IMR-90 (cell line): ENCODE measurements around the gene DPPA5. TPM values are rescaled to one million over a fixed set of nuclear protein-coding genes. Genes with fewer than 3 reads are reported as not detected.

Experiments used
- ATAC-seq: fragments of 200-7000 bp; cut with Tn5 transposase; 2 replicates; pipeline ENCODE4 v1.9.1; 2020; ENCODE audit warnings: low read depth, mild to moderate bottlenecking, moderate library complexity
- Bru-seq: library from RNA; stranded (reverse); fragments of 400-500 nt; gene quantifications from one replicate; lab custom pipeline; 2021; lab: Mats Ljungman, UMichigan
- BruChase-seq, 2 experiments: library from RNA; stranded (reverse); fragments of 400-500 nt; gene quantifications; one replicate each; lab custom pipeline; 2021; lab: Mats Ljungman, UMichigan
- BruUV-seq: library from RNA; stranded (reverse); fragments of 400-500 nt; replicated peaks from 2 replicates; lab custom pipeline; 2021; lab: Mats Ljungman, UMichigan
- CTCF ChIA-PET: fragments of 300-600 bp; formaldehyde crosslinking; extraction: SDS; loops from one replicate; lab custom pipeline; 2021; ENCODE audit warnings: antibody characterized with exemption; lab: Yijun Ruan, JAX
- POLR2A ChIA-PET: fragments of 300-600 bp; sonication (Branson Sonifier 250); formaldehyde crosslinking; loops from one replicate; lab custom pipeline; 2022; ENCODE audit warnings: antibody characterized with exemption; ENCODE audit not compliant: unreplicated experiment; lab: Charles Lee
- DNase-seq: peaks from one replicate; pipeline ENCODE4 v3.0.0; 2013
- H2AFZ ChIP-seq: replicated peaks from 2 replicates; pipeline ENCODE3; 2013; ENCODE audit warnings: low read length, mild to moderate bottlenecking; ENCODE audit not compliant: poor library complexity
- H2AK5ac ChIP-seq: 2 replicates; pipeline ENCODE4 v1.6.1; 2013; ENCODE audit warnings: low read depth, low read length, inconsistent platforms
- H2AK9ac ChIP-seq: replicated peaks from 2 replicates; pipeline ENCODE3; 2013; ENCODE audit warnings: mild to moderate bottlenecking, low read depth, low read length, moderate library complexity; ENCODE audit not compliant: poor library complexity
- H2BK120ac ChIP-seq: 2 replicates; pipeline ENCODE4 v1.6.1; 2013; ENCODE audit warnings: low read depth, low read length, inconsistent platforms
- H2BK15ac ChIP-seq: 3 replicates; pipeline ENCODE4 v1.6.1; 2013; ENCODE audit warnings: low read depth, low read length, inconsistent platforms
- H2BK20ac ChIP-seq: 2 replicates; pipeline ENCODE4 v1.6.1; 2013; ENCODE audit warnings: low read depth, mild to moderate bottlenecking, inconsistent platforms, low read length, moderate library complexity
- H2BK5ac ChIP-seq: 2 replicates; pipeline ENCODE4 v1.6.1; 2013; ENCODE audit warnings: mild to moderate bottlenecking, low read depth, low read length, inconsistent platforms; ENCODE audit not compliant: poor library complexity, severe bottlenecking
- H3K14ac ChIP-seq: replicated peaks from 2 replicates; pipeline ENCODE4 v1.6.1; 2013; ENCODE audit warnings: low read depth, low read length, inconsistent platforms
- H3K18ac ChIP-seq: 2 replicates; pipeline ENCODE4 v1.6.1; 2013; ENCODE audit warnings: low read depth, low read length, control low read depth
- H3K23ac ChIP-seq: 2 replicates; pipeline ENCODE4 v1.6.1; 2013; ENCODE audit warnings: low read depth, low read length, inconsistent platforms
- H3K27ac ChIP-seq: 2 replicates; pipeline ENCODE4 v1.5.1; 2013; ENCODE audit warnings: mild to moderate bottlenecking, control low read depth, low read length; ENCODE audit not compliant: insufficient read depth
- H3K27me3 ChIP-seq: 2 replicates; pipeline ENCODE4 v1.6.1; 2013; ENCODE audit warnings: low read length; ENCODE audit not compliant: control insufficient read depth, insufficient read depth
- H3K36me3 ChIP-seq: 2 replicates; pipeline ENCODE4 v1.6.1; 2013; ENCODE audit warnings: low read length, mixed read lengths; ENCODE audit not compliant: control insufficient read depth, insufficient read depth
- H3K4ac ChIP-seq: 2 replicates; pipeline ENCODE4 v1.6.1; 2013; ENCODE audit warnings: low read depth, low read length, inconsistent platforms
- H3K4me1 ChIP-seq: 2 replicates; pipeline ENCODE4 v1.6.1; 2013; ENCODE audit warnings: low read length, mixed read lengths; ENCODE audit not compliant: control insufficient read depth, insufficient read depth
- H3K4me2 ChIP-seq: 2 replicates; pipeline ENCODE4 v1.6.1; 2013; ENCODE audit warnings: low read depth, mild to moderate bottlenecking, control low read depth, low read length, moderate library complexity
- H3K4me3 ChIP-seq: 2 replicates; pipeline ENCODE4 v1.5.1; 2013; ENCODE audit warnings: low read depth, mild to moderate bottlenecking, control low read depth, low read length, moderate library complexity; ENCODE audit not compliant: insufficient read depth
- H3K56ac ChIP-seq: 2 replicates; pipeline ENCODE4 v1.6.1; 2013; ENCODE audit warnings: low read length, inconsistent platforms; ENCODE audit not compliant: insufficient read depth; ENCODE audit errors: extremely low read depth
- H3K79me1 ChIP-seq, 2 experiments: 2 replicates each; pipeline ENCODE4 v1.6.1; 2013; ENCODE audit warnings: low read length in 2 of 2, inconsistent platforms in 1 of 2, low read depth in 1 of 2
- H3K9ac ChIP-seq: 2 replicates; pipeline ENCODE4 v1.6.1; 2013; ENCODE audit warnings: low read depth, low read length, control low read depth
- H3K9me1 ChIP-seq: 2 replicates; pipeline ENCODE4 v1.6.1; 2013; ENCODE audit warnings: low read length, inconsistent platforms; ENCODE audit not compliant: insufficient read depth
- H3K9me3 ChIP-seq: 2 replicates; pipeline ENCODE4 v1.6.1; 2013; ENCODE audit warnings: low read length; ENCODE audit not compliant: control insufficient read depth, insufficient read depth
- H4K20me1 ChIP-seq: 2 replicates; pipeline ENCODE4 v1.6.1; 2013; ENCODE audit warnings: low read length, inconsistent platforms; ENCODE audit not compliant: insufficient read depth
- H4K5ac ChIP-seq: 2 replicates; pipeline ENCODE4 v1.6.1; 2013; ENCODE audit warnings: mild to moderate bottlenecking, low read depth, low read length, control low read depth
- H4K8ac ChIP-seq, 2 experiments: 2 replicates each; pipeline ENCODE4 v1.6.1; 2013; ENCODE audit warnings: low read depth in 2 of 2, low read length in 2 of 2, control low read depth in 1 of 2, inconsistent platforms in 1 of 2
- H4K91ac ChIP-seq: 2 replicates; pipeline ENCODE4 v1.6.1; 2013; ENCODE audit warnings: low read depth, low read length, inconsistent platforms; ENCODE audit not compliant: insufficient read depth
- BHLHE40 ChIP-seq: fragments of 150-350 bp; IDR thresholded peaks from 2 replicates; pipeline ENCODE4 v1.6.1; 2016; ENCODE audit warnings: mild to moderate bottlenecking, low read depth, low read length
- CEBPB ChIP-seq: IDR thresholded peaks from 2 replicates; pipeline ENCODE4 v1.6.1; 2012; ENCODE audit warnings: low read depth, low read length, improper control_type of control experiment
- CHD1 ChIP-seq: IDR thresholded peaks from 2 replicates; pipeline ENCODE4 v1.6.1; 2012; ENCODE audit warnings: low read depth, low read length, improper control_type of control experiment
- FOS ChIP-seq: fragments of 150-350 bp; IDR thresholded peaks from 2 replicates; pipeline ENCODE4 v1.6.1; 2016; ENCODE audit warnings: low read depth, low read length
- MAFK ChIP-seq: IDR thresholded peaks from 2 replicates; pipeline ENCODE4 v1.6.1; 2012; ENCODE audit warnings: low read depth, low read length, improper control_type of control experiment
- MAZ ChIP-seq: IDR thresholded peaks from 2 replicates; pipeline ENCODE4 v1.6.1; 2012; ENCODE audit warnings: low read depth, mild to moderate bottlenecking, low read length, improper control_type of control experiment, moderate library complexity, borderline replicate concordance
- MXI1 ChIP-seq: IDR thresholded peaks from 2 replicates; pipeline ENCODE4 v1.6.1; 2012; ENCODE audit warnings: low read depth, mild to moderate bottlenecking, low read length, moderate library complexity, borderline replicate concordance
- POLR2A ChIP-seq: IDR thresholded peaks from 2 replicates; pipeline ENCODE4 v1.6.1; 2012; ENCODE audit warnings: mild to moderate bottlenecking, low read depth, low read length
- RAD21 ChIP-seq: IDR thresholded peaks from 2 replicates; pipeline ENCODE4 v1.6.1; 2012; ENCODE audit warnings: low read length, improper control_type of control experiment
- RCOR1 ChIP-seq: IDR thresholded peaks from 2 replicates; pipeline ENCODE4 v1.6.1; 2012; ENCODE audit warnings: mild to moderate bottlenecking, low read length, improper control_type of control experiment; ENCODE audit not compliant: insufficient replicate concordance
- SMC3 ChIP-seq: fragments of 150-350 bp; IDR thresholded peaks from 2 replicates; pipeline ENCODE4 v1.6.1; 2016; ENCODE audit warnings: low read depth, mild to moderate bottlenecking, antibody characterized with exemption, low read length, moderate library complexity
- WGBS, 2 experiments: methylation state at CpG; one replicate each; pipeline versions ENCODE4 v1.1.5 to v1.1.7; 2013; ENCODE audit warnings: missing lambda C conversion rate in 2 of 2; ENCODE audit not compliant: insufficient read length in 1 of 2; ENCODE audit errors: extremely low coverage in 2 of 2; 5-methylcytosine and 5-hydroxymethylcytosine counted together
- dilution Hi-C: fragments of 300-500 bp; cut with HindIII; formaldehyde crosslinking; loops from one replicate; pipeline ENCODE4 v1.14.3; 2018; ENCODE audit warnings: low sequenced_read_pairs; ENCODE audit not compliant: unreplicated experiment
- in situ Hi-C: fragments of 300-500 bp; cut with MboI; formaldehyde crosslinking; loops from 3 replicates; pipeline ENCODE4 v1.14.3; 2019; ENCODE audit warnings: low sequenced_read_pairs, inconsistent platforms, mixed read lengths
- intact Hi-C: fragments of 100-400 bp; cut with micrococcal nuclease; formaldehyde crosslinking; loops from 2 replicates; pipeline ENCODE4 v1.10.0; 2022
- long read RNA-seq: library from polyadenylated mRNA; unstranded; transcript quantifications from one replicate; pipeline ENCODE4 v2.0.0, GENCODE V29; 2021; ENCODE audit not compliant: unreplicated experiment
- polyA plus RNA-seq, 3 experiments: library from polyadenylated mRNA; depleted of rRNA; stranded (reverse); fragments of >200 nt; gene quantifications; 2 replicates each; pipeline ENCODE4 v1.2.3, GENCODE V29; 2012; ENCODE audit warnings: low replicate concordance in 1 of 3
- total RNA-seq: library from RNA; depleted of rRNA; stranded (reverse); fragments of >200 nt; gene quantifications from 2 replicates; pipeline ENCODE4 v1.2.3, GENCODE V29; 2012; rRNA removed
- TF ChIP-seq, protein P1 (sequence below): conservative IDR thresholded peaks from 2 replicates; pipeline ENCODE4 v1.5.1; 2012; ENCODE audit warnings: mild to moderate bottlenecking, low read depth, low read length, improper control_type of control experiment
- TF ChIP-seq, protein P2 (sequence below): fragments of 150-350 bp; IDR thresholded peaks from 2 replicates; pipeline ENCODE4 v1.6.1; 2017; ENCODE audit warnings: mild to moderate bottlenecking, antibody characterized with exemption, low read length, low read depth

The DPPA5 gene, protein sequence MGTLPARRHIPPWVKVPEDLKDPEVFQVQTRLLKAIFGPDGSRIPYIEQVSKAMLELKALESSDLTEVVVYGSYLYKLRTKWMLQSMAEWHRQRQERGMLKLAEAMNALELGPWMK
- not detected in 2 replicates for total RNA-seq
- polyA plus RNA-seq (2012; rRNA removed): not detected in 2 replicates
- not detected in 2 replicates for polyA plus RNA-seq (2012; cell fraction: cytosol; rRNA removed)
- polyA plus RNA-seq (2012; cell fraction: nucleus; rRNA removed; ENCODE audit: low replicate concordance): not detected in 2 replicates
- percentile 16 among the genes with signal in this experiment for Bru-seq, nascent RNA
- BruChase-seq, experiment 1, labeled RNA remaining after a 6-hour chase: not detected
- not detected for BruChase-seq, experiment 2, labeled RNA remaining after a 2-hour chase
- long read RNA-seq: 0 reads

DNA sequence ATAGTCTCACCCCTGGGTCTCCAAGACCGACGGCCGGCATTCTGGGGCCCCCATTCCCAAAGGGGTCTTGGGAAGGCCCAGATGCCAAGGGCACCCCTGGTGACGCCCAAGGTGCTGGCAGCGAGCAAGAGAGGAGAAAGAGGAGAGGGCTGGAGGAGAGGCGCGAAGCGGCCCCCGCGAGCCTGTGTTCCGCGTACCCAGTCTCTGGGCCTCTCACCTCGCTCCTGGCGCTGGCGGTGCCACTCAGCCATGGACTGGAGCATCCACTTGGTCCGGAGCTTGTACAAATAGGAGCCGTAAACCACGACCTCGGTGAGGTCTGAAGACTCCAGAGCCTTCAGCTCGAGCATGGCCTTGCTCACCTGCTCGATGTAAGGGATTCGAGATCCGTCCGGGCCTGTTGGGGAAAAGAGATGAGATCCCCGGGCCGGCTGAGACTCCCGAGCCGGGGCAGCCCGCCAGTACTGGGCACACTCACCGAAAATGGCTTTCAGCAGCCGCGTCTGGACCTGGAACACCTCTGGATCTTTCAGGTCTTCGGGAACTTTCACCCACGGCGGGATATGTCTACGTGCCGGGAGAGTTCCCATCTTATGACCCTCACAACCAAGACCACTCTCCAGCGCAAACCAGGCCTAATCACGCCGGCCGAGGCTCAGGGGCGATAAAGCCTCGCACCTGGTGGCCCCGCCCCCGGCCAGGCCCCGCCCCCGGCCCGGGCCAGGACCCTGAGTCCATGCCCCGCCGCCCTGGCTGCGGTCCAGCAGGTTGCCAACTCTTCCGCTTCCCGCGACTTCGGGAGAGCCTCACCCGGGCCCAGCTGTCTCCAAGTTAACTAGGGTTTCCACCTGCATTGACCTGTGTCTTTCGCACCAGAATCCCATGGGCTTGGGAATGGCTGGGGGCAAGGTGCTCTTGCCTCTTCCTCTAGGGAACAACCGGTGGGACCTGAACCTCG, at the start of gene DPPA5:
Gene DPPA5, minus strand, starts transcription at position 641 of the 958 bp plus-strand sequence. Its CDS starts 51 bp downstream, at position 590.
- Histone ChIP-seq H3K27me3 (peaks cover 16% of the 10 kb centered on the region), H4K20me1 (no peaks in the 10 kb centered on the region), H4K91ac (no peak within 1 kb of the TSS), H3K4me3 (no peak within 1 kb of the TSS), H3K4ac (no peak within 1 kb of the TSS), H2AK9ac (no peak within 1 kb of the TSS), H2BK120ac (no peak within 1 kb of the TSS), H4K8ac (no peak within 1 kb of the TSS), H4K5ac (no peak within 1 kb of the TSS), H2BK5ac (no peak within 1 kb of the TSS), H3K36me3 (no peaks in the 10 kb centered on the region), H2BK15ac (no peak within 1 kb of the TSS), H3K56ac (no peak within 1 kb of the TSS), H2AFZ (peak within 1 kb of the TSS; percentile 48), H3K4me2 (no peak within 1 kb of the TSS), H3K9me1 (no peaks in the 10 kb centered on the region), H3K79me1 (no peaks in the 10 kb centered on the region), H3K9ac (no peak within 1 kb of the TSS), H3K27ac (no peak within 1 kb of the TSS), H3K4me1 (no peaks in the 10 kb centered on the region), H3K18ac (no peak within 1 kb of the TSS), H3K14ac (no peak within 1 kb of the TSS), H3K9me3 (no peaks in the 10 kb centered on the region), H3K23ac (no peak within 1 kb of the TSS), H2AK5ac (no peak within 1 kb of the TSS), H2BK20ac (no peak within 1 kb of the TSS)
- intact Hi-C loops: no loop called here
- POLR2A ChIA-PET: no interaction called here
- in situ Hi-C loops: no loop called here
- 92% methylated on average over 37 of the region's 59 CpGs; no CpG with 5 or more reads in 1 of the 2 experiments for WGBS, 2 experiments
- DNase-seq: no peak
- no peak for ATAC-seq
- dilution Hi-C loops: no loop called here
- BruUV-seq: no TSS peak
- CTCF ChIA-PET: no interaction called here
- TF ChIP-seq, protein P1, sequence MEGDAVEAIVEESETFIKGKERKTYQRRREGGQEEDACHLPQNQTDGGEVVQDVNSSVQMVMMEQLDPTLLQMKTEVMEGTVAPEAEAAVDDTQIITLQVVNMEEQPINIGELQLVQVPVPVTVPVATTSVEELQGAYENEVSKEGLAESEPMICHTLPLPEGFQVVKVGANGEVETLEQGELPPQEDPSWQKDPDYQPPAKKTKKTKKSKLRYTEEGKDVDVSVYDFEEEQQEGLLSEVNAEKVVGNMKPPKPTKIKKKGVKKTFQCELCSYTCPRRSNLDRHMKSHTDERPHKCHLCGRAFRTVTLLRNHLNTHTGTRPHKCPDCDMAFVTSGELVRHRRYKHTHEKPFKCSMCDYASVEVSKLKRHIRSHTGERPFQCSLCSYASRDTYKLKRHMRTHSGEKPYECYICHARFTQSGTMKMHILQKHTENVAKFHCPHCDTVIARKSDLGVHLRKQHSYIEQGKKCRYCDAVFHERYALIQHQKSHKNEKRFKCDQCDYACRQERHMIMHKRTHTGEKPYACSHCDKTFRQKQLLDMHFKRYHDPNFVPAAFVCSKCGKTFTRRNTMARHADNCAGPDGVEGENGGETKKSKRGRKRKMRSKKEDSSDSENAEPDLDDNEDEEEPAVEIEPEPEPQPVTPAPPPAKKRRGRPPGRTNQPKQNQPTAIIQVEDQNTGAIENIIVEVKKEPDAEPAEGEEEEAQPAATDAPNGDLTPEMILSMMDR: no peak
- TF ChIP-seq FOS (no peak), CHD1 (no peak), CEBPB (no peak), MAZ (no peak), BHLHE40 (no peak), SMC3 (no peak), RCOR1 (no peak), MAFK (no peak), POLR2A (no peak), RAD21 (no peak), MXI1 (no peak)
- TF ChIP-seq, protein P2, sequence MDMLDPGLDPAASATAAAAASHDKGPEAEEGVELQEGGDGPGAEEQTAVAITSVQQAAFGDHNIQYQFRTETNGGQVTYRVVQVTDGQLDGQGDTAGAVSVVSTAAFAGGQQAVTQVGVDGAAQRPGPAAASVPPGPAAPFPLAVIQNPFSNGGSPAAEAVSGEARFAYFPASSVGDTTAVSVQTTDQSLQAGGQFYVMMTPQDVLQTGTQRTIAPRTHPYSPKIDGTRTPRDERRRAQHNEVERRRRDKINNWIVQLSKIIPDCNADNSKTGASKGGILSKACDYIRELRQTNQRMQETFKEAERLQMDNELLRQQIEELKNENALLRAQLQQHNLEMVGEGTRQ: no peak
